Neural progenitor cell (in vitro differentiated cells): ENCODE data around the gene FIP1L1. TPM values are rescaled to one million over a fixed set of nuclear protein-coding genes. Genes with fewer than 3 reads are reported as not detected.

Experiments
- DNase-seq: peaks from one replicate; pipeline ENCODE4 v3.0.0-alpha.2; 2016; ENCODE audit warnings: low spot score
- H2AFZ ChIP-seq: fragments of 200-600 bp; sonication (generic); replicated peaks from 2 replicates; pipeline ENCODE4 v1.6.1; 2016; ENCODE audit warnings: antibody characterized with exemption
- H3F3A ChIP-seq: fragments of 200-600 bp; sonication (generic); 2 replicates; pipeline ENCODE4 v1.6.1; 2016; ENCODE audit warnings: antibody characterized with exemption, low read depth
- H3K27ac ChIP-seq: fragments of 200-600 bp; sonication (generic); 2 replicates; pipeline ENCODE4 v1.5.1; 2016; ENCODE audit warnings: mild to moderate bottlenecking
- H3K27me3 ChIP-seq: fragments of 200-600 bp; sonication (generic); 2 replicates; pipeline ENCODE4 v1.6.1; 2016; ENCODE audit warnings: mild to moderate bottlenecking, moderate library complexity
- H3K36me3 ChIP-seq: fragments of 200-600 bp; sonication (generic); 2 replicates; pipeline ENCODE4 v1.5.1; 2016
- H3K4me1 ChIP-seq: fragments of 200-600 bp; sonication (generic); 2 replicates; pipeline ENCODE4 v1.6.1; 2016; ENCODE audit warnings: mixed run types
- H3K4me2 ChIP-seq: fragments of 200-600 bp; sonication (generic); 2 replicates; pipeline ENCODE4 v1.6.1; 2016
- H3K4me3 ChIP-seq: fragments of 200-600 bp; sonication (generic); 2 replicates; pipeline ENCODE4 v1.5.1; 2016
- H3K79me2 ChIP-seq: fragments of 200-600 bp; sonication (generic); 2 replicates; pipeline ENCODE4 v1.6.1; 2016; ENCODE audit warnings: low read depth
- H3K9ac ChIP-seq: fragments of 200-600 bp; sonication (generic); 2 replicates; pipeline ENCODE4 v1.6.1; 2016
- H3K9me3 ChIP-seq: fragments of 200-600 bp; sonication (generic); 2 replicates; pipeline ENCODE4 v1.5.1; 2016; ENCODE audit warnings: low read depth
- H4K20me1 ChIP-seq: fragments of 200-600 bp; sonication (generic); 2 replicates; pipeline ENCODE4 v1.6.1; 2016; ENCODE audit warnings: low read depth
- H3K27ac Mint-ChIP-seq: 3 replicates; pipeline ENCODE4 v1.8.0; 2021; ENCODE audit warnings: mixed read lengths
- H3K27me3 Mint-ChIP-seq: 2 replicates; pipeline ENCODE4 v1.8.0; 2022; ENCODE audit warnings: low read depth, mild to moderate bottlenecking, inconsistent platforms, moderate library complexity, mixed read lengths; ENCODE audit not compliant: insufficient read depth
- H3K36me3 Mint-ChIP-seq: 3 replicates; pipeline ENCODE4 v1.8.0; 2021; ENCODE audit warnings: mixed read lengths
- H3K4me1 Mint-ChIP-seq: 3 replicates; pipeline ENCODE4 v1.8.0; 2021; ENCODE audit warnings: mixed read lengths
- H3K4me3 Mint-ChIP-seq: 3 replicates; pipeline ENCODE4 v1.8.0; 2021; ENCODE audit warnings: mild to moderate bottlenecking, moderate library complexity, mixed read lengths
- H3K9me3 Mint-ChIP-seq: 3 replicates; pipeline ENCODE4 v1.8.0; 2020; ENCODE audit warnings: mixed read lengths
- CTCF ChIP-seq: fragments of 200-600 bp; sonication (generic); IDR thresholded peaks from 2 replicates; pipeline ENCODE4 v1.5.1; 2017; ENCODE audit warnings: antibody characterized with exemption, mild to moderate bottlenecking
- EZH2 ChIP-seq: fragments of 200-600 bp; sonication (generic); IDR thresholded peaks from 2 replicates; pipeline ENCODE4 v1.6.1; 2017; ENCODE audit warnings: antibody characterized with exemption, mild to moderate bottlenecking, moderate library complexity
- EZH2phosphoT487 ChIP-seq: fragments of 200-600 bp; sonication (generic); IDR thresholded peaks from 2 replicates; pipeline ENCODE4 v1.6.1; 2017; ENCODE audit warnings: antibody characterized with exemption
- total RNA-seq: library from RNA; depleted of rRNA; stranded (reverse); fragments of >200 nt; gene quantifications from 2 replicates; pipeline ENCODE4 v1.2.3, GENCODE V29; 2015; ENCODE audit warnings: low replicate concordance

FIP1L1 gene
- total RNA-seq, 1 donor from 2014 or later, result 88.5 TPM

DNA sequence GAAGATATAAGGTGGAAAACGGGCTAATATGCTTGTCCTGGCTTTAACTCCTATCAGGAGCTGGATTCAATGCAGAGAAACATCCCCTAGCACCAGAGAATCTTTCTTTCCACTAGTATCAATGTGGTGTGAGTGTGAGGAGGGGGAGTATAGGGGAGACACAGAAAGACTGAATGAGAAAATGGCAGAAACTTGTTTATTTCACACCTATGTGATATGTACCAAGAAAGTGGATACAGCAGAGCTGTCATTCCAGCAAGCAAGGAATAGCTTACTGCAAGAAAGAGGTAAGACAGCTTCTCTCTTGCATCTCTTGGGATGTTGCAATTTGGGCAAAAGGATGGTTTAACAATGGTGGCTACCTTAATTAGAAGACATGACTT lies 108.2 kb downstream of the FIP1L1 start:
- Histone ChIP-seq H3K9ac (no peak overlapping the region), H3K9me3 (no peaks in the 10 kb centered on the region), H3K79me2 (no peaks in the 10 kb centered on the region), H4K20me1 (no peaks in the 10 kb centered on the region), H3K4me3 (no peak overlapping the region), H3K4me2 (no peak overlapping the region), H3K27ac (no peak overlapping the region), H3K4me1 (peaks cover 4% of the 10 kb centered on the region), H2AFZ (no peak overlapping the region), H3K36me3 (no peaks in the 10 kb centered on the region), H3F3A (peaks cover 3% of the 10 kb centered on the region), H3K27me3 (no peaks in the 10 kb centered on the region)
- H3K27ac Mint-ChIP-seq, result no peak overlapping the region
- H3K4me1 Mint-ChIP-seq, result no peaks in the 10 kb centered on the region
- peaks cover 2% of the 10 kb centered on the region for H3K27me3 Mint-ChIP-seq
- no peak for TF ChIP-seq EZH2phosphoT487
- TF ChIP-seq CTCF, result no peak
- TF ChIP-seq EZH2, result no peak
- H3K9me3 Mint-ChIP-seq, result no peaks in the 10 kb centered on the region
- DNase-seq, result no peak
- H3K36me3 Mint-ChIP-seq, result no peaks in the 10 kb centered on the region
- H3K4me3 Mint-ChIP-seq, result no peak overlapping the region

- TF ChIP-seq EZH2 (no peak), CTCF (no peak), EZH2phosphoT487 (no peak)
- no peak overlapping the region for H3K4me3 Mint-ChIP-seq
- H3K4me1 Mint-ChIP-seq, result no peaks in the 10 kb centered on the region
These were observed 110.3 kb downstream of the FIP1L1 start for GRCh38 chr4:53487766-53488165.

GRCh38 chr4:53489279-53489889 lies 111.9 kb downstream of the FIP1L1 start:
- Histone ChIP-seq H3K36me3 (no peaks in the 10 kb centered on the region), H3K27me3 (no peaks in the 10 kb centered on the region), H3K4me3 (no peak overlapping the region), H3K27ac (no peak overlapping the region), H3K4me2 (no peak overlapping the region), H3K4me1 (no peaks in the 10 kb centered on the region), H3K9me3 (no peaks in the 10 kb centered on the region), H3K9ac (no peak overlapping the region), H3F3A (no peaks in the 10 kb centered on the region), H2AFZ (no peak overlapping the region), H4K20me1 (no peaks in the 10 kb centered on the region), H3K79me2 (no peaks in the 10 kb centered on the region)
- H3K27ac Mint-ChIP-seq, result no peak overlapping the region
- H3K4me1 Mint-ChIP-seq, result no peaks in the 10 kb centered on the region
- DNase-seq, result no peak
- H3K9me3 Mint-ChIP-seq, result no peaks in the 10 kb centered on the region
- TF ChIP-seq EZH2 (no peak), EZH2phosphoT487 (no peak)
- no peak overlapping the region for H3K4me3 Mint-ChIP-seq
- no peaks in the 10 kb centered on the region for H3K36me3 Mint-ChIP-seq
- peaks cover 2% of the 10 kb centered on the region for H3K27me3 Mint-ChIP-seq

More at GRCh38 chr4:53487766-53488165, 110.3 kb downstream of the FIP1L1 start:
- Histone ChIP-seq H3F3A (no peaks in the 10 kb centered on the region), H2AFZ (no peak overlapping the region), H3K9ac (no peak overlapping the region), H3K27me3 (no peaks in the 10 kb centered on the region), H3K4me3 (no peak overlapping the region), H3K4me2 (no peak overlapping the region), H3K27ac (no peak overlapping the region), H3K79me2 (no peaks in the 10 kb centered on the region), H3K9me3 (no peaks in the 10 kb centered on the region), H3K36me3 (no peaks in the 10 kb centered on the region), H4K20me1 (no peaks in the 10 kb centered on the region), H3K4me1 (no peaks in the 10 kb centered on the region)
- DNase-seq, result no peak
- H3K27ac Mint-ChIP-seq, result no peak overlapping the region
- H3K36me3 Mint-ChIP-seq, result no peaks in the 10 kb centered on the region
- peaks cover 2% of the 10 kb centered on the region for H3K27me3 Mint-ChIP-seq
- H3K9me3 Mint-ChIP-seq, result no peaks in the 10 kb centered on the region

DNA sequence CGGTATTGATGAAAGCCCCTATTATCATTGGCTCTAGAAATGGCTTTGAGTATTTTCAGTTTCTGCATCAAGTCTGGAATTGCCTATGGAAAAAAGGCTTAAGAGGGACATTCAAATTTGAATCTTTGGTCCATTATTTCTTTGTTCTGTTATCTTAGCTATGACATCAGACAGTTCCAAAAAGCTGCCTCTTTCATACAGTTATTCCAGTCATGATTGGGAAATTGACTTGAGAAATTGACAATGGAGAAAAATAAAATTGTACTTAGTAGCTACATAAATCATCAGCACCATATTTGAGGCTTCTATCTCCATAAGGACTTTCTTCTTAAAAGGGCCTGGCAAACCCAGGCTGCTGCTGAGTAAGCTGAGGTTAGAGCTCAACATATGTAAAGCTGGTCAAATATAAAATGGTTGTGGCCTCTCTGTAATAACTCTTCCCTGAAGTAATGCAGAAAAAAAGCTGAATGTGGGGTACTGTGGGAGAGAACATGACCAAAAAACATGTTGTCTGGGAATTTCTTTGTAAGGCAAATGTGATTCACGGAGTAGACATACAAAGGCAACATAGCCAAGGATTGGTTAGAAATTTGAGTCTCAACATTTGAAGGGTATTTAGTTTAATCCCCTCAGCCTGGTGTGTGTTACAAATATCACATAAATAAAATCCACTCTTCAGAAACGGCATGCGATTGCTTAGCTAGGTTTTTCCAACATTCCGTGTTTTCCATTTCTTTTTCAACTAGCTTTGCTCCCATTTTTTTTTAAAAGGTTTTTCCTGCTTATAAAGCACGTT lies 112.9 kb downstream of the FIP1L1 start:
- Histone ChIP-seq H3K27me3 (no peaks in the 10 kb centered on the region), H3K79me2 (no peaks in the 10 kb centered on the region), H4K20me1 (no peaks in the 10 kb centered on the region), H2AFZ (no peak overlapping the region), H3K4me1 (no peaks in the 10 kb centered on the region), H3K9me3 (no peaks in the 10 kb centered on the region), H3F3A (no peaks in the 10 kb centered on the region), H3K9ac (no peak overlapping the region), H3K36me3 (no peaks in the 10 kb centered on the region), H3K4me2 (no peak overlapping the region), H3K27ac (no peak overlapping the region), H3K4me3 (no peak overlapping the region)
- Mint-ChIP-seq H3K9me3 (no peaks in the 10 kb centered on the region), H3K27ac (no peak overlapping the region), H3K4me3 (no peak overlapping the region), H3K36me3 (no peaks in the 10 kb centered on the region), H3K27me3 (peaks cover 2% of the 10 kb centered on the region), H3K4me1 (no peaks in the 10 kb centered on the region)
- no peak for DNase-seq
- TF ChIP-seq CTCF (no peak), EZH2phosphoT487 (no peak), EZH2 (no peak)
